Measurements from ENCODE around the gene IRF5.

- no peak for TF ChIP-seq CTCF (conservative IDR thresholded peaks at IDR 0.05; ENCODE audit: low read length)
- no peak for TF ChIP-seq EZH2phosphoT487 (IDR thresholded peaks at IDR 0.05; ENCODE audit: borderline replicate concordance, low read depth, low read length)
These were observed 49.5 kb upstream of the IRF5 start for GRCh38 chr7:128888039-128888755.

Data from OCI-LY7 (cell line).